Astrocyte (in vitro differentiated cells and primary cell): ENCODE measurements around the gene TRIM16. TPM values are rescaled to one million over a fixed set of nuclear protein-coding genes. Genes with fewer than 3 reads are reported as not detected.

Source experiments
- DNase-seq: peaks from one replicate; pipeline ENCODE4 v3.0.0-alpha.2; 2010; ENCODE audit warnings: low read depth
- FAIRE-seq: peaks from 2 replicates; lab custom pipeline; 2011; peaks lifted over from hg19 to GRCh38; lab: Jason Lieb, UNC
- H2AFZ ChIP-seq: 2 replicates; pipeline ENCODE4 v1.6.0; 2012; ENCODE audit warnings: low read depth, low read length, inconsistent platforms
- H3K27ac ChIP-seq: 2 replicates; pipeline ENCODE4 v1.5.1; 2011; ENCODE audit warnings: low read depth, low read length, inconsistent platforms
- H3K27me3 ChIP-seq: 2 replicates; pipeline ENCODE4 v1.6.0; 2011; ENCODE audit warnings: low read length, inconsistent platforms; ENCODE audit not compliant: insufficient read depth
- H3K36me3 ChIP-seq: 2 replicates; pipeline ENCODE4 v1.5.1; 2011; ENCODE audit warnings: low read length, inconsistent platforms; ENCODE audit not compliant: insufficient read depth
- H3K4me1 ChIP-seq: 2 replicates; pipeline ENCODE4 v1.5.1; 2011; ENCODE audit warnings: low read length, inconsistent platforms; ENCODE audit not compliant: insufficient read depth
- H3K4me2 ChIP-seq: 2 replicates; pipeline ENCODE4 v1.6.0; 2012; ENCODE audit warnings: low read length, inconsistent platforms
- H3K4me3 ChIP-seq: 2 replicates; pipeline ENCODE4 v1.5.1; 2011; ENCODE audit warnings: low read depth, mild to moderate bottlenecking, low read length, inconsistent platforms; ENCODE audit not compliant: insufficient read depth
- H3K79me2 ChIP-seq: 2 replicates; pipeline ENCODE4 v1.6.0; 2012; ENCODE audit warnings: mild to moderate bottlenecking, low read length, inconsistent platforms; ENCODE audit not compliant: insufficient read depth
- H3K9ac ChIP-seq: 2 replicates; pipeline ENCODE4 v1.6.0; 2012; ENCODE audit warnings: mild to moderate bottlenecking, low read length, inconsistent platforms
- H3K9me3 ChIP-seq: 2 replicates; pipeline ENCODE4 v1.5.1; 2012; ENCODE audit warnings: low read depth, mild to moderate bottlenecking, low read length, inconsistent platforms; ENCODE audit not compliant: insufficient read depth
- H4K20me1 ChIP-seq: 2 replicates; pipeline ENCODE4 v1.6.0; 2012; ENCODE audit warnings: low read length, inconsistent platforms; ENCODE audit not compliant: insufficient read depth
- H3K27ac Mint-ChIP-seq: one replicate; pipeline ENCODE4 v1.8.0; 2021; ENCODE audit warnings: mild to moderate bottlenecking, mixed read lengths; ENCODE audit not compliant: unreplicated experiment
- H3K27me3 Mint-ChIP-seq: one replicate; pipeline ENCODE4 v1.8.0; 2021; ENCODE audit warnings: low read depth, mixed read lengths; ENCODE audit not compliant: unreplicated experiment
- H3K36me3 Mint-ChIP-seq: one replicate; pipeline ENCODE4 v1.8.0; 2021; ENCODE audit warnings: low read depth, mixed read lengths; ENCODE audit not compliant: unreplicated experiment
- H3K4me1 Mint-ChIP-seq: one replicate; pipeline ENCODE4 v1.8.0; 2021; ENCODE audit warnings: low read depth, mixed read lengths; ENCODE audit not compliant: unreplicated experiment
- H3K4me3 Mint-ChIP-seq: one replicate; pipeline ENCODE4 v1.8.0; 2021; ENCODE audit warnings: mild to moderate bottlenecking, moderate library complexity, mixed read lengths; ENCODE audit not compliant: unreplicated experiment
- H3K9me3 Mint-ChIP-seq: one replicate; pipeline ENCODE4 v1.8.0; 2021; ENCODE audit warnings: mild to moderate bottlenecking, mixed read lengths; ENCODE audit not compliant: unreplicated experiment
- CTCF ChIP-seq: IDR thresholded peaks from 2 replicates; pipeline ENCODE4 v1.5.1; 2011; ENCODE audit warnings: low read depth, mild to moderate bottlenecking, inconsistent platforms, low read length, moderate library complexity; ENCODE audit not compliant: insufficient read depth
- EZH2 ChIP-seq: IDR thresholded peaks from 2 replicates; pipeline ENCODE4 v1.6.1; 2012; ENCODE audit warnings: mild to moderate bottlenecking, low read length, inconsistent platforms; ENCODE audit not compliant: insufficient read depth
- total RNA-seq: library from RNA; stranded (reverse); gene quantifications from 2 replicates; pipeline ENCODE4 v1.2.1, GENCODE V29; 2021

Gene TRIM16
- total RNA-seq, 1 donor from 2014 or later: 44.8 TPM

- TF ChIP-seq CTCF: no peak
- no peak for TF ChIP-seq EZH2
- Mint-ChIP-seq H3K36me3 (peaks cover 34% of the 10 kb centered on the region), H3K4me1 (peaks cover 42% of the 10 kb centered on the region), H3K4me3 (no peak overlapping the region), H3K27ac (peak overlapping the region; percentile 66), H3K9me3 (no peaks in the 10 kb centered on the region), H3K27me3 (no peaks in the 10 kb centered on the region)
- Histone ChIP-seq H3K27me3 (no peaks in the 10 kb centered on the region), H3K4me1 (peaks cover 10% of the 10 kb centered on the region), H2AFZ (no peak overlapping the region), H3K79me2 (no peaks in the 10 kb centered on the region), H3K4me3 (no peak overlapping the region), H3K36me3 (peaks cover 5% of the 10 kb centered on the region), H3K27ac (no peak overlapping the region), H3K9ac (no peak overlapping the region), H4K20me1 (no peaks in the 10 kb centered on the region), H3K9me3 (no peaks in the 10 kb centered on the region), H3K4me2 (no peak overlapping the region)
- FAIRE-seq (no peak), DNase-seq (no peak)
Observed at GRCh38 chr17:15660077-15660476, 24.0 kb downstream of the TRIM16 start.

GRCh38 chr17:15659663-15660062 lies 24.4 kb downstream of the TRIM16 start:
- H3K9me3 ChIP-seq: no peaks in the 10 kb centered on the region
- peaks cover 46% of the 10 kb centered on the region for H3K4me1 Mint-ChIP-seq
- no peak overlapping the region for H3K4me3 Mint-ChIP-seq
- H3K36me3 Mint-ChIP-seq: peaks cover 34% of the 10 kb centered on the region
- no peaks in the 10 kb centered on the region for H3K9me3 Mint-ChIP-seq
- no peak overlapping the region for H3K9ac ChIP-seq
- TF ChIP-seq EZH2: no peak
- no peak for TF ChIP-seq CTCF
- peak overlapping the region; percentile 66 for H3K27ac Mint-ChIP-seq
- H2AFZ ChIP-seq: no peak overlapping the region
- no peak overlapping the region for H3K4me3 ChIP-seq
- H3K27me3 Mint-ChIP-seq: no peaks in the 10 kb centered on the region
- H3K79me2 ChIP-seq: no peaks in the 10 kb centered on the region
- no peaks in the 10 kb centered on the region for H3K27me3 ChIP-seq
- DNase-seq (peak; percentile 26), FAIRE-seq (no peak)
- peaks cover 14% of the 10 kb centered on the region for H3K4me1 ChIP-seq
- H3K27ac ChIP-seq: no peak overlapping the region
- H4K20me1 ChIP-seq: no peaks in the 10 kb centered on the region
- peaks cover 5% of the 10 kb centered on the region for H3K36me3 ChIP-seq
- H3K4me2 ChIP-seq: no peak overlapping the region

- Histone ChIP-seq H2AFZ (no peak overlapping the region), H3K27ac (no peak overlapping the region), H3K36me3 (peaks cover 3% of the 10 kb centered on the region), H3K79me2 (no peaks in the 10 kb centered on the region), H3K9ac (no peak overlapping the region), H3K4me3 (no peak overlapping the region), H4K20me1 (no peaks in the 10 kb centered on the region), H3K9me3 (no peaks in the 10 kb centered on the region), H3K27me3 (no peaks in the 10 kb centered on the region), H3K4me1 (peaks cover 15% of the 10 kb centered on the region), H3K4me2 (no peak overlapping the region)
- no peak for FAIRE-seq
- H3K27me3 Mint-ChIP-seq: no peaks in the 10 kb centered on the region
- H3K9me3 Mint-ChIP-seq: no peaks in the 10 kb centered on the region
- peaks cover 30% of the 10 kb centered on the region for H3K36me3 Mint-ChIP-seq
- DNase-seq: no peak
- no peak for TF ChIP-seq EZH2
- no peak for TF ChIP-seq CTCF
- no peak overlapping the region for H3K4me3 Mint-ChIP-seq
- H3K27ac Mint-ChIP-seq: no peak overlapping the region
- peaks cover 50% of the 10 kb centered on the region for H3K4me1 Mint-ChIP-seq
Observed at GRCh38 chr17:15659236-15659635, 24.9 kb downstream of the TRIM16 start.
